Amniotic epithelial cell (primary cell): ENCODE data around the gene GAB2.

Experiments
- DNase-seq: peaks from one replicate; pipeline ENCODE4 v3.0.0-alpha.2; 2010; ENCODE audit warnings: low read depth

Gene GAB2

GRCh38 chr11:78427615-78428265 lies 10.1 kb upstream of the GAB2 start:
- no peak for DNase-seq

GRCh38 chr11:78426845-78427244 lies 9.2 kb upstream of the GAB2 start:
- no peak for DNase-seq

DNA sequence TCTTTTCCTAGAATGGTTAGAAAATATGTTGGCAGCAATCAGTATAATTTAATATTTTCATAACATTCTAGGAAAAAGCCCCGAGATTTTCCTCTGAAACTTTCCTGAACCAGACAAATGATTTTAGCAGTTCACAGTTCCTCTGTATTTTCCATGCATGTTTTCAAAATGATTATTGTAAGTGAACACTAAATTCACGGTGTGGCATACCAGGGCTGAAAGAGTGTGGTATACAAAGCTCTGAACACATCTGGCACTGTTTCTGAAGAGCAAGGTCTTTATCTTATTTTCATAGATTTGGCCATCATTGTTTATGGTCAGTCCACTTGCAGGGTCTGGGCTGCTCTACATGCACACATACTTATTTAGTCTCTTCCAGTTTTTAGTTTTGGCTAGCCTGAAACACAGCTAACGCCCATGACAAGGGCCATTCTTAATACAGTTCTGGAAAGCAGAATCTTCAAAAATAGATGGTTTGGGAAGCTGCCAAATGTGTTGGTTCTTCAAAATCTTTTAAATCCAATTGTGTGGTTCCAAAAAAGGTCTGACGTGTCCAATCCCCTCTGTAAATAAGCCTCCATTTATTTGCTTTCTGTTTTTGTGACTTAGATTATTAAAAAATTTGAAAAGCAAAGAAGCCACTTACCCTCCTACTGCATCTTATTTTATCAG lies 7.9 kb upstream of the GAB2 start:
- DNase-seq: no peak

DNA sequence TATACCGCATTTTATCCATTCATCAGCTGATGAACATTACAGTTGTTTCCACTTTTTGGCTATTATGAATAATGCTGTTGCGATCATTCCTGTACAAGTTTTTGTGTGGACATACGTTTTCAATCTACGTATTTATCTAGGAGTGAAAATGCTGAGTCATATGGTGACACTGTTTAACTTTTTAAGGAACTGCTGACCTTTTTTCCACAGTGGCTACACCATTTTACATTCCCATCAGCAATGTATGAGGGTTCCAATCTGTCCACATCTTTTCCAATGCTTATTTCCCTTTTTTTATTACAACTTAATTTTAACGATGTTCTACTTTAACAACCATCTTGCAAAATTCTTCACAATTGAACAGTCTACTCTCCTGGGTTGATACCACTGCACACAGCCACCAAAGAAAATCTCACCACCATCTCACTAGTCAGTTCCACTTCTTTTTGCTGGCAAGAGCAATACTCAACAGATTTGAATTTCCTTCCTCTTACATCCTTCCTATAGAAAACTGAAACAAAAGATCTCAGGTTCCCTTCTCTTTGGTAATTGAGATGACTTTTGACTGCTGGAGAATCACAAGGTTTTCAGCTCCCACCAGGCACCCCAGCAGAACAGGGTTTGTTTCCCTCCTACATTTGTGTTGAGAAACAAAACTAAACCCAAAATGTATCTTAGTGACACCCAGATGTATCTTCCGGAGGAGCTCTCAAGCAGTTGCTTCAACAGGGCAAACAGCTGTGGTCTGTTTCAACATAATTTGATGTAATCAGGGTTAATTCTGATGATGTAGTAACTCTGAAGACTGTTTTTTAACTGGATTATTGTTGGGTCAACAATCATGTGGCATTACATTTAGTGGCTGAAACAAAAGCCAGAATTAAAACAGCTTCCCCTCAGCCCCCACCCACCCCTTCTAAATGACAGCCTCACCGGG lies 7.0 kb upstream of the GAB2 start:
- peak; percentile 94 for DNase-seq

- no peak for DNase-seq
These were observed 5.6 kb upstream of the GAB2 start for GRCh38 chr11:78423241-78423640.

GRCh38 chr11:78420796-78421209 lies 3.2 kb upstream of the GAB2 start:
- DNase-seq: peak; percentile 94

- peak; percentile 95 for DNase-seq
These were observed 2.7 kb upstream of the GAB2 start for GRCh38 chr11:78420255-78420764.

GRCh38 chr11:78419327-78419726 lies 1.7 kb upstream of the GAB2 start:
- peak; percentile 100 for DNase-seq

GRCh38 chr11:78418584-78419211 lies 1.1 kb upstream of the GAB2 start:
- peak; percentile 27 for DNase-seq

DNA sequence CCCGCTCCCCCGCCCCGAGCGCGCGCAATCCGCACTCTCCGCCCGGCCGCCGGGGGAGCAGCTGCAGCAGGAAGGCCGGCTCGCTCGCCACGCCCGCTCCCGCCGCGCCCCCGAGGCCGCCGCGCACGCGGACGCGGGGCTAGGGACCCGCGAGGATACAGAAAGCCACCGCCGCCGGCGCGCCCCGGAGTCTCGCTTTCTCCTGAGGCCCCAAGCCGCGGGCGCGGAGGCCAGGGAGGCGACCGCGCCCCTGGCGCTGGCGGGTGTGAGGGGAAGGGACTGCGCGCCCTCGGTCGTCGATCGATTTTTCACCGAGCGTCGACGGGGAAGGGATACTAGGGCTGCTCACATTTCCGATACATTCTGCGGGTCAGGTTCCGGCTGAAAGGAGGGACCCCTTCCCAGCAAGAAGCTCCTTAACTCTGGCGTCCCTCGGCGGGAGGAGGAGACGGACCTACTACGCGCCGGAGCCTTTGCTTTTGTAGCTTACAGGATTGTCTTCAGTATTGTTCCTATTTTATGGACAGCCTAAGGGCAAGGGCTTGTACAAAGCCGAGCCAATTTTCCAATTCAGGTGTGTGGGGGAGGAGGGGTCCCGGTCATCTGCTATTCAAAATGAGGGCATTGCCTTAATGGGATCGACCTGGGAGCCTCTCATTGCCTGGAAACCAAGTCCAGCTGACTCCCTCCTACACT lies 416 bp upstream of the GAB2 start:
- DNase-seq: peak; percentile 60

DNA sequence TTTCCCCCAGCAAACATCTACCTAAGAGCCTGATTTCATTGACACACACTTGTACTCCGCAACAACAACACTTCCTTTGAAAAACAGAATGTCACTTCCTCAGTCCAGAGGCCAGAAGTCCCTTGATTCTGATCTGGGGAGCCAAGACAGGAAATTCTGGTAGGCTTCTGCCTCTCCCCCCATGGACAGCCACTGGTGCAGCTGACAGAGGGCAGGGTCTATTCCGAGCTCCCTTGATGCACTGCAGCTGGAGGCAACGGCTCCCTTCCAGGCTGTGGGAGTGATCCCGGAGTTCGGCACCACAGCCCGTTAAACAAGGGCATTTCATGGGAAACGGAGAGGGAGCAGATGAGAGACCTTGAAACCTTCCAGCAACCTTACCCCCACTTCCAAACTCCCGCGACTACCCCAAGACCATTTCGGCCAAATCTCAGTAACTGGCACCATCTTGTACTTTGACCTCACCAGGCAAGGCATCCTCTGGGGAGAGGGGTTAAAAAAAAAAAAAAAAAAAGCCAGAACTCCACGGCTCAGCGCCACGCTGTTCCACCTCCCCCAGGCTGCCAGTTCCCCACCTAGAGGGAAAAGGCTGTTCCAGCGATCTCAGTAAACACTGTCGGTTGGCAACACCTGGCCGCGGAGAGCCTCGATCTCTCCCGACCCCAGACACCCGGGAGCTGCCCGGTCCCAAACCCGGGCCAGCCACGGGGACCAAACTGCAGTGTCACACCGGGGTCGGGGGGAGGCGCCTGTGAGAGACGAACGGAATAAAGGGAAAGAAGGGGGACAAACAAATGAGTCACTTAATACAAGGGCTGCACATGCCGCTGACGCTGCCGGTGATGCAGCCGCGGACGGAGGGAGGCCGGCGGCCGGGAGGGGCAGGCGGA lies 1.1 kb downstream of the GAB2 start:
- peak; percentile 72 for DNase-seq

DNA sequence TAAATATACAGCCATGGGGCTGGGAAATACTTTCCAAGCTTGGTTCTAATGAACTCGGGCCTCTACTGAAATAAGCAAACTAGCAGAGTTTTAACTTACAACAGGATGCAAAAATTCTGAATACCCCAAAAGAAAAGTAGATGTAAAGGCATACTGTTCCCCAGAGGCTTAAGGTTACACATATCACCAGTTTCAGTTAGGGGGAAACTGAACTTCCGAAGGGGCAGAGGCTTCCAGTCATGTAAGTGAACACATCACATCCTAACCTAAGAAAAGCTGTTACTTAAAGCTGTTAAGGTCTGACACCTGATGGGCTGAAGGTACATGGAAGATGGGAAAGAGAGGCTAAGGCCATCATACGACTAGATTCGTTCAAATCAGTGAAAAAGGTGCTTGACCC lies 2.3 kb downstream of the GAB2 start:
- DNase-seq: no peak

GRCh38 chr11:78414321-78415051 lies 3.1 kb downstream of the GAB2 start:
- DNase-seq: peak; percentile 31

GRCh38 chr11:78408619-78409018 lies 9.0 kb downstream of the GAB2 start:
- no peak for DNase-seq

DNA sequence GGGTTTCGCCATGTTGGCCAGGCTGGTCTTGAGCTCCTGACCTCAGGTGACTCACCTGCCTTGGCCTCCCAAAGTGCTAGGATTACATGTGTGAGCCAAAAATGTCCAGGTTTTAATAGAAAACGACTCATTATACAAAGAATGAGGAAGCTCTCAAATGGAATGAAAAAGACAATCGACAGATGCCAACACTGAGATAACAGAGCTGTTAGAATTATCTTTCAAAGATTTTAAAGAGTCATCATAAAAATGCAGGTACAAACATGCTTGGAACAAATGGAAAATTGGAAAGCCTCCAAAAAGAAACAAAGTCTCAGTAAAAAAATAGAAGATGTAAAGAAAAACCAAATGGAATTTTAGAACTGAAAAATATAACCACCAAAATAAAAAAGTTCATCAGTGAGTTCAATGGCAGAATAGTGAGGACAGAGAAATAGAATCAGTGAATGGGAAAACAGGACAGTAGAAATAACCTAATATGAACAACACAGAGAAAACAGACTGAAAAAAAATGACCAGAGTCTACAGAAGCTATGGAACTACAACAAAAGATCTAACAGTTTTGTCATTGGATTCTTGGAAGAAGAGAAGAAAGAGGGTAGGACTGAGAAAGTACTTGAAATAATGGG lies 10.9 kb downstream of the GAB2 start:
- DNase-seq: no peak

- no peak for DNase-seq
These were observed 11.8 kb downstream of the GAB2 start for GRCh38 chr11:78405805-78406204.

- DNase-seq: peak; percentile 28
These were observed 13.8 kb downstream of the GAB2 start for GRCh38 chr11:78403781-78404180.

DNA sequence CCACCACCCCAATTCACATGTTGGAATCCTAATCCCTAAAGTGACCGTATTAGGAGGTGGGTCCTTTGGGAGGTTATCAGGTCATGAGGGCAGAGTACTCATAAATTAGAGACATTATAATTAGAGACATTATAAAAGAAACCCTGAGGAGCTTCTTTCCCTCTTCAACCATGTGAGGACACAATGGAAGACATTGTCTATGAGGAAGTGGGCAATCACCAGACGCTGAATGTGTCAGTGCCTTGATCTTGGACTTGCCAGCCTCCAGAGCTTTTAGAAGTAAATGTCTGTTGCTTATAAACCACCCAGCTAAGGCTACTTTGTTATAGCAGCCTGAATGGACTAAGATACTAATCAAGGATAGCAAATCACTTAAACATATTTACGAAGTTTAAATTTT lies 14.8 kb downstream of the GAB2 start:
- DNase-seq: no peak

DNA sequence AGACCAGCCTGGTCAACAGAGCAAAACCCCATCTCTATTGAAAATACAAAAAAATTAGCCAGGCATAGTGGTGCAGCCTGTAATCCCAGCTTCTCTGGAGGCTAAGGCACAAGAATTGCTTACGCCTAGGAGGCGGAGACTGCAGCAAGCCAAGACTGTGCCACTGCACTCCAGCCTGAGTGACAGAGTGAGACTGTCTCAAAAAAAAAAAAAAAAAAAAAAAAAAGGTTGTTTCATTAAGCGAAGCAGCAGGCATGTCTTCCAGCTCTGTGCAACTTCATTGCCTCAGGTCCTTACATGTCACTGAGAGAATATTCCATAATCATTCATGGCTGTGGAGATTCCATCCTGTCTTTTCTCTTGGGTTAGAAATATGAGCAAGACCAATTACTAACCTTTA lies 16.9 kb downstream of the GAB2 start:
- DNase-seq: no peak
